GM18861 (cell line): ENCODE results near the gene SYNPO.

Experiments
- ATAC-seq: cut with Tn5 transposase; IDR thresholded peaks from one replicate; pipeline ENCODE4 v1.9.1; 2021; ENCODE audit not compliant: unreplicated experiment

The SYNPO gene

GRCh38 chr5:150641006-150641570, 628 bp downstream of the SYNPO start:
- ATAC-seq = no peak

- no peak for ATAC-seq
Measured at GRCh38 chr5:150641824-150642566, 1.5 kb downstream of the SYNPO start.

DNA sequence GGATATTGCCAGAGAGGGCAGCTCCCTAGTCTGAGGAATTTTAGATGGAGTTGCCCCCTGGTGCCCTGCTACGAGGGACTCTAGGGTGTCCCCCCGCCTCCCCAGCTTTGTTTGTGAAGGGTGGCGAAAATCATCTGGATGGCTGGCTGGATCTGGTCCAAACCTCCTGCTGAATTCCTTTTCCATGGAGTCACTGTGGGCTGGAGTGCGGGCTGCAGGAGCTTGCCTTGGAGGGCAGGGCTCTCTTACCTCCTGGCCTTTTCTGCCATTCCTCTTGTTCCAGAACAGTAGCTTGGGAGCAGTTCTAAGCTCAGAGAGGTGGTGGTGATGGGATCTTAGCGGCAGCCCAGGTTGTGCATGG, 2.1 kb downstream of the SYNPO start:
- no peak for ATAC-seq

GRCh38 chr5:150642991-150643710, 2.7 kb downstream of the SYNPO start:
- ATAC-seq = no peak

GRCh38 chr5:150644058-150644457, 3.6 kb downstream of the SYNPO start:
- ATAC-seq = no peak

DNA sequence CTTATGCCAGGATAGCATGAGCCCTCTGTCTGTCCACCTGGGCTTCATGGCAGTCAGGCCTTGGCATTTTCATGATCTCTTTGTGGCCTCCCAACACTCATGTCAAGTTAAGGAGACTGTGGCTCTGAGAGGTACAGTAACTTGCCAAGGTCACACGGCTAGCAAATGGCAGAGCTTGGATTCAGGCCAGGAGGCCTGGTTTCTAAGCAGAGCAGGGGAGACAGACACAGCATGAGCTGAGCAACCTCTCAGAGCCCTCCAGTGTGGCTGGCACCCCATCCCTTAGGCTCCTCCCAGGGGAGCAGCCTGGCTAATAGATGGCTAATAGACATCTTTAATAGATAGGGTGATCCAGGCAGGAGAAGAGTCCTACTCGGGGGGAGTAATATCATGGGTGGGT, 4.1 kb downstream of the SYNPO start:
- ATAC-seq = no peak

- no peak for ATAC-seq
Measured at GRCh38 chr5:150645070-150645700, 4.7 kb downstream of the SYNPO start.

DNA sequence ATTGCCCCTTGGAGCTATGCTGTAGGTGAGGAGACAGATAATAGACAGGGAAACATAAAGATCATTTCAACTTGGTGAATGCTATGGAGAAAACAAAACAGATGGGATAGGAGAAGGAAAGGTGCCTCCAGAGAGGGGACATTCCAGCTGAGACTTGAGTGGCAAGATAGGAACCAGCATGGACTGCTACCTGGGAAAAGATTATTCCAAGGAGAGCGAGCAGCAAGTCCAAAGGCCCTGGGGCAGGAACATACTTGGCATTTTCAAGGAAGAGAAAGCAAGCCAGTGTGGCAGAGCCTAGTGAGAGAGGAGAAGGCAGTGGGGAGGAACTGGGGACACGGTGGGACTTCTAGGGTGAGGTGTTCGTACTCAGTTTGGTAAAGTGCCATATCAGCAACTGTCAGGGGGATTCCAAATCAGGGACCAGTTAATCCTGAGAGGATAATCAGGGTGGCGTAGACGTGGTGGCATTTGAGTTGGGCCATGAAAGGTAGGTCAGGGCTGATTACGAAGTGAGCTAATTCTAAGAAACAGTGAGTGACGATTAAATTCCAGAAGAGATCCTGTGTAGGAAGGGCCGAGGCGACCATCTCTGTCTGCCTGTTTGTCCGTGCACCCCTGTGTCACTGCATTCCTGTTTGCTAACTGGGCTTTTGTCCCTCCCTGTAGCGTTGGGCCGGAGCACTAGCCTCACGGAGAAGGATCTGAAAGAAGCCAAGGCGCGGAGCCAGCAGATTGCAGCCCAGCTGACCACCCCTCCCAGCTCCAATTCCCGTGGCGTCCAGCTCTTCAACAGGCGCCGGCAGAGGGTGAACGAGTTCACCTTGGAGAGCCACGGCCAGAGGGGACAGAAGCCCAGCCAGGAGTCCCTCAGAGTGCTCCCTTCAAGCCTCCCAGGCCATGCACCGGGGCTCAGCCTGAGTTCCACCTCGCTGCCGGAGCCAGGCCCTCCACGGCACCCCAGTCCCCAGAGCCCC, 7.1 kb downstream of the SYNPO start:
- ATAC-seq = no peak

- no peak for ATAC-seq
Measured at GRCh38 chr5:150648294-150649107, 8.0 kb downstream of the SYNPO start.

GRCh38 chr5:150649108-150650020, 8.9 kb downstream of the SYNPO start:
- ATAC-seq = no peak

GRCh38 chr5:150650021-150651006, 9.9 kb downstream of the SYNPO start:
- ATAC-seq = no peak

- no peak for ATAC-seq
Measured at GRCh38 chr5:150651382-150651781, 10.9 kb downstream of the SYNPO start.

DNA sequence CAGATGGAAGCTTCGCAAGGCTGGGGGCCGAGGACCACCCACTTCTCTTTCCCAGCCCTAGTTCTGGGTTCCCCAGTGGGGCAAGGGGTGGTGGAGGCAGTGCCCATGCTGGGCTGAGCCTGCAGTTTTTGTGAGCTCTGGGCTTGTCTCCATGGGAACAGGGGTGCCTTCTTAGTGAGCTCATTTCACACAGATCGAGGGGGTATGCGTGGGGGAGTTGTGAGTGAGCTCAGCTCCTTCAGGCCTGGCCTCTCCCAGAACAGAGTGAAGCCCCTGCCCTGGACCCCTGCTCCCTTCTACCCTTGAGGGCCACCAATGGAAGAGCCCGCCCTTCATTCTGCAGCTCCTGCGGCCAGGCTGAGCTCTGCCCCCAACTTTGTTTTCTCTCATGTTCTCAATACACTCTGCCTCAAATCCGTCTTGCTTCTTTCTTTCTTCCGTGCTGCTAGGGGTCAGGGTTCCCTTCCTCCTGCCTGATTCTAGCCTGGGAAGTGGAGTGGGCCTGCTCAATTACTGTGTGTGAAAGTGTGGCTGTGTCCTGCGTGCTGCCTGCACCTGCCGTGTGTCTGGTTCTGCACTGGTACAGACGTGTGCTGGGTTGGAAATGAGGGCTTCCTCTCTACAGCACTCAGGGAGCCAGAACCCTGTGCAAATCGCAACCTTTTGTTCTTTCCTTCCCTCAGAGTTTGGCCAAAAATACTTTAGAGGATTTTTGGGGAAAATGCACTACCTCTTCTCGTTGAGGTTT, 11.6 kb downstream of the SYNPO start:
- no peak for ATAC-seq

DNA sequence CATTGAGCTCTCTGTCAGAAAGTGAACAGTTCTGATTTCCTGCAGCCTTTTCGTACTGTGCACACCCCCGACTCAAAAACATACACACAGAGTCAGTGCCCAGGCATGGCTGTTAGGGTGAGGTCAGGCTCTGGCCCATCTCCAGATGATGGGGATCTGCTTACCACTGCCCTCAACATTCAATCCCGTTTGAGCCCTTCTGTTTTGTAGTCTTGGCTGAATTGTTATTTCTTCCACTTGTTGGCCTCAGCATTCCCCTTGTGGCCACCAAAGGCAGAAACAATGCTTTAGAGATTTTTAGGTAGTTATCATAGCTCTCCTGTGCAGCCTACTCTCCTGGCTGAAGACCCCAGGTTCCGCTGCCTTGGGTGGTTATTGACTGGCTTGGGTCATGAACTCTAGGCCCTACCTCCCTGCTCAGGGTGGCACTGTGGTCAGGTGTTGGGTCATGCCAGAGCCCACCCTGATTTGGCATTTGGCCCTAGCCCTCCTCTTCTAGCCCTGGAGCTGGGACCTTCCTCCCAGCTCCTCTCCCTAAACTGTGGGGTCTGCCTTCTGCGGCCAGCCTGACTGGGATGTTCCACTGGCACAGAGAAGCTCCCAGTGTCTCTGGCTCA, 12.8 kb downstream of the SYNPO start:
- no peak for ATAC-seq

- no peak for ATAC-seq
Measured at GRCh38 chr5:150653762-150654556, 13.5 kb downstream of the SYNPO start.

DNA sequence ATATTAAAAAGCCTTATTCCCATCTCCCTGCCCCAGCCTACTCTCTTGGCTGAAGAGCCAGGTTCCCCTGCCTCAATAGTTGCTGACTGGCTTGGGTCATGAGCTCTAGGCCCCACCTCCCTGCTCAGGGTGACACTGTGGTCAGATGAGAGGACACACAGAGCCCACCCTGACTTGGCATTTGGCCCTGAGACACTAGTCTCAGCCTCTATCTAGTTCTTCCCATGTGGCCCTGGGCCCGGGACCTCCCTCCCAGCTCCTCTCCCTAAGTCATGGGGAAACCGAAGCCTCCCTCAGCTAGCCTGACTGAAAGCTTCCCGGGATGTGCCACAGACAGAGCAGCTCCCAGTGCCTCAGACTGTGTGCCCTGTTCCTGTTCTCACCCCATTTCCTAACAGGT, 14.8 kb downstream of the SYNPO start:
- no peak for ATAC-seq
